Measurements from ENCODE around the gene C17orf75.

DNA sequence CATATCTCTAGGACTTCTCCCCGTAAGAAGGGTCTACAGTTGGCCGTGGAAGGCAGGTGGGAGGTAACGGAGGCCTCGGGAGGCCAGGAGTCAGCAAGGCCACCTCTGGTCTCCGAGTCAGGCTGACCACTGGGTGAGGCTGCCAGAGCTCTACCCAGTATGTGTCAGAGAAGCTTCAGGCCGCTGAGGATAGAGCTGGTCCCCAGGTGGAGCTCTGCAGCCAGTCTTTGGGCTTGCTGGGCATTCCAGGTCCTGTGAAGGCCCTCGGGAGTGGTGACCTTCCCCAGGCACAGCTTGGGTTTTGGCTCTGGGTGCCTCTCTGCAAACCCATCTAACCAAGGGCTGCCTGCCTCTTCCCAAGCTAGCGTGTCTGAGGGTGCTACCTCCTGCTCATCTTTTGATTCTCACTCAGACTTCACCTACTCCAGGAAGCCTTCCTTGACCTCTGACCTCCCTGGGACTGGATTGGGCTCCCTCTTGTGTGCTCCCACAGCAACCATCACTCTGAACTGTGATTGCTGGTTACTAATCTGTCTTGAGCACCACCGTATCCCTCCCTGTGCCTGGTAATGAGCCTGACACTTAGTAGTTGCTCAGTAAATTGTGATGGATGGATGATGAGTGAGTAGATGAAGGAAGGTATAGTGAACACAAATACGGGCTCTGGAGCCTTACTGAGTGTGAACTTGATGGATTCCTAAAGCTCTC lies 54.0 kb downstream of the C17orf75 start:
- TF ChIP-seq, protein P1, sequence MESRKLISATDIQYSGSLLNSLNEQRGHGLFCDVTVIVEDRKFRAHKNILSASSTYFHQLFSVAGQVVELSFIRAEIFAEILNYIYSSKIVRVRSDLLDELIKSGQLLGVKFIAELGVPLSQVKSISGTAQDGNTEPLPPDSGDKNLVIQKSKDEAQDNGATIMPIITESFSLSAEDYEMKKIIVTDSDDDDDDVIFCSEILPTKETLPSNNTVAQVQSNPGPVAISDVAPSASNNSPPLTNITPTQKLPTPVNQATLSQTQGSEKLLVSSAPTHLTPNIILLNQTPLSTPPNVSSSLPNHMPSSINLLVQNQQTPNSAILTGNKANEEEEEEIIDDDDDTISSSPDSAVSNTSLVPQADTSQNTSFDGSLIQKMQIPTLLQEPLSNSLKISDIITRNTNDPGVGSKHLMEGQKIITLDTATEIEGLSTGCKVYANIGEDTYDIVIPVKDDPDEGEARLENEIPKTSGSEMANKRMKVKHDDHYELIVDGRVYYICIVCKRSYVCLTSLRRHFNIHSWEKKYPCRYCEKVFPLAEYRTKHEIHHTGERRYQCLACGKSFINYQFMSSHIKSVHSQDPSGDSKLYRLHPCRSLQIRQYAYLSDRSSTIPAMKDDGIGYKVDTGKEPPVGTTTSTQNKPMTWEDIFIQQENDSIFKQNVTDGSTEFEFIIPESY (IDR thresholded peaks at IDR 0.05): no peak
- TF ChIP-seq, protein P2, sequence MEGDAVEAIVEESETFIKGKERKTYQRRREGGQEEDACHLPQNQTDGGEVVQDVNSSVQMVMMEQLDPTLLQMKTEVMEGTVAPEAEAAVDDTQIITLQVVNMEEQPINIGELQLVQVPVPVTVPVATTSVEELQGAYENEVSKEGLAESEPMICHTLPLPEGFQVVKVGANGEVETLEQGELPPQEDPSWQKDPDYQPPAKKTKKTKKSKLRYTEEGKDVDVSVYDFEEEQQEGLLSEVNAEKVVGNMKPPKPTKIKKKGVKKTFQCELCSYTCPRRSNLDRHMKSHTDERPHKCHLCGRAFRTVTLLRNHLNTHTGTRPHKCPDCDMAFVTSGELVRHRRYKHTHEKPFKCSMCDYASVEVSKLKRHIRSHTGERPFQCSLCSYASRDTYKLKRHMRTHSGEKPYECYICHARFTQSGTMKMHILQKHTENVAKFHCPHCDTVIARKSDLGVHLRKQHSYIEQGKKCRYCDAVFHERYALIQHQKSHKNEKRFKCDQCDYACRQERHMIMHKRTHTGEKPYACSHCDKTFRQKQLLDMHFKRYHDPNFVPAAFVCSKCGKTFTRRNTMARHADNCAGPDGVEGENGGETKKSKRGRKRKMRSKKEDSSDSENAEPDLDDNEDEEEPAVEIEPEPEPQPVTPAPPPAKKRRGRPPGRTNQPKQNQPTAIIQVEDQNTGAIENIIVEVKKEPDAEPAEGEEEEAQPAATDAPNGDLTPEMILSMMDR (IDR thresholded peaks at IDR 0.05; ENCODE audit: low read depth, low read length, missing input control): no peak
- TF ChIP-seq EGR1 (IDR thresholded peaks at IDR 0.05; ENCODE audit: low read depth in 2 of 2): no peak
- TF ChIP-seq RXRA (IDR thresholded peaks at IDR 0.05): no peak
- TF ChIP-seq, protein P3, sequence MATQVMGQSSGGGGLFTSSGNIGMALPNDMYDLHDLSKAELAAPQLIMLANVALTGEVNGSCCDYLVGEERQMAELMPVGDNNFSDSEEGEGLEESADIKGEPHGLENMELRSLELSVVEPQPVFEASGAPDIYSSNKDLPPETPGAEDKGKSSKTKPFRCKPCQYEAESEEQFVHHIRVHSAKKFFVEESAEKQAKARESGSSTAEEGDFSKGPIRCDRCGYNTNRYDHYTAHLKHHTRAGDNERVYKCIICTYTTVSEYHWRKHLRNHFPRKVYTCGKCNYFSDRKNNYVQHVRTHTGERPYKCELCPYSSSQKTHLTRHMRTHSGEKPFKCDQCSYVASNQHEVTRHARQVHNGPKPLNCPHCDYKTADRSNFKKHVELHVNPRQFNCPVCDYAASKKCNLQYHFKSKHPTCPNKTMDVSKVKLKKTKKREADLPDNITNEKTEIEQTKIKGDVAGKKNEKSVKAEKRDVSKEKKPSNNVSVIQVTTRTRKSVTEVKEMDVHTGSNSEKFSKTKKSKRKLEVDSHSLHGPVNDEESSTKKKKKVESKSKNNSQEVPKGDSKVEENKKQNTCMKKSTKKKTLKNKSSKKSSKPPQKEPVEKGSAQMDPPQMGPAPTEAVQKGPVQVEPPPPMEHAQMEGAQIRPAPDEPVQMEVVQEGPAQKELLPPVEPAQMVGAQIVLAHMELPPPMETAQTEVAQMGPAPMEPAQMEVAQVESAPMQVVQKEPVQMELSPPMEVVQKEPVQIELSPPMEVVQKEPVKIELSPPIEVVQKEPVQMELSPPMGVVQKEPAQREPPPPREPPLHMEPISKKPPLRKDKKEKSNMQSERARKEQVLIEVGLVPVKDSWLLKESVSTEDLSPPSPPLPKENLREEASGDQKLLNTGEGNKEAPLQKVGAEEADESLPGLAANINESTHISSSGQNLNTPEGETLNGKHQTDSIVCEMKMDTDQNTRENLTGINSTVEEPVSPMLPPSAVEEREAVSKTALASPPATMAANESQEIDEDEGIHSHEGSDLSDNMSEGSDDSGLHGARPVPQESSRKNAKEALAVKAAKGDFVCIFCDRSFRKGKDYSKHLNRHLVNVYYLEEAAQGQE (IDR thresholded peaks at IDR 0.05): no peak
- no peak for TF ChIP-seq RAD21 (IDR thresholded peaks at IDR 0.05)
- no peak for TF ChIP-seq YY1 (IDR thresholded peaks at IDR 0.05)

All from liver (tissue), 3 donors.